ENCODE measurements around the gene TEK.

The TEK gene

DNA sequence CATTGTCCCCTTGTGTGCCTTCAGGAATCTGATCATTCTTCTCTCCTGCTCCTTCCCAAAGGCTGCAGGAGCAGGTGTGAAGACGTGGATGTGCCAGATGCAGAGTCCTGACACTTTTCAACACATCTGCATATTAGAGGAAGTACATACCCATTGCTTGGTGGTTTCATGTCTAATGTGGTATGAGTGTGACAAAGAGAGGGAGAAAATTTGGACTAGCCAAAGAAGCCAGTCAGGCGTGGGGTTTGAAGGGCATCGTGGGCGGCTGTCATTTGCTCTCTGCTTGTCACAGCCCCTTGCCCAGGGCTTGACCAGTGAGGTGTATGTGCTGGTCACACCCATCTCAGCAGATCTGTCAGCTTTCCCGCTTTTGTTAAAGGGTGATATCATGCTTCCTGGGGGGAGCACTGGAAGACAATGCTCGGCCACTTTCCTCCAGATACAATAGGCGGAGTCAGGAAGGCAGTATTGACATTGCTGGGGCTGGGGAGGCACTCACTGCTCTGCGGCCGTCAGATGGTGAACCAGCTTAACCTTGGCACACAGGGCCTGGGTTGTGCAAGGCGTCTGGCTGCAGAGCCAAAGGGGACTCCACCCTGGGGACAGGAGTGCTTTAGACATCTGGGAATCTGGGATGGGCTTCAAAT, 8.6 kb downstream of the TEK start:
- no peak for ATAC-seq
- TF ChIP-seq ZFP3 (CRISPR knock-in tag; IDR thresholded peaks at IDR 0.05) (no peak), ARNTL (CRISPR knock-in tag; IDR thresholded peaks at IDR 0.05; ENCODE audit: borderline replicate concordance, low read depth) (no peak), ZNF70 (CRISPR knock-in tag; IDR thresholded peaks at IDR 0.05) (no peak), ESRRG (CRISPR knock-in tag; IDR thresholded peaks at IDR 0.05) (no peak), ZC3H10 (CRISPR knock-in tag; IDR thresholded peaks at IDR 0.05) (no peak), TOX (CRISPR knock-in tag; IDR thresholded peaks at IDR 0.05; ENCODE audit: borderline replicate concordance) (no peak)

DNA sequence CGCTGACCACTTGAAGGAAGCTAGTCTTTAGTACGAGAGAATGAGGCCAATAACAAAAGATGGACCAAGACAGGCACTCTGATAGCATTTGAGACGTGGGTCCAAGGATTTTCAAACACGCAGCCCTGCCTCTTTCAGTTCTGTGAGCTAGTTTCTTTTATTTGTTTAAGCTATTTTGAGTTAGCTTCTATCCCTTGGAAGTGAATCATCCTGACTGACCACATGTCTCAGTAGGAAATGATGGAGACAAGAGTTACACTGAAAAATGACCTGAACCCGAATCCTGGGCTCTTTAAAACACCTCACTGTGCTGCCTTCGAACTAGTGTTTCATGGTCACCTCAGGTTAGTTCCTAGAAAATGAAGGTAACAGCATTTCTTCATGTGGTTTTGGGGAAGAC, 9.9 kb downstream of the TEK start:
- peak; percentile 74 for ATAC-seq
- no peak for TF ChIP-seq ZNF8 (CRISPR knock-in tag; IDR thresholded peaks at IDR 0.05)
- no peak for TF ChIP-seq TOX (CRISPR knock-in tag; IDR thresholded peaks at IDR 0.05; ENCODE audit: borderline replicate concordance)
- no peak for TF ChIP-seq TCF4 (CRISPR knock-in tag; IDR thresholded peaks at IDR 0.05; ENCODE audit: borderline replicate concordance)
- TF ChIP-seq, protein P1, sequence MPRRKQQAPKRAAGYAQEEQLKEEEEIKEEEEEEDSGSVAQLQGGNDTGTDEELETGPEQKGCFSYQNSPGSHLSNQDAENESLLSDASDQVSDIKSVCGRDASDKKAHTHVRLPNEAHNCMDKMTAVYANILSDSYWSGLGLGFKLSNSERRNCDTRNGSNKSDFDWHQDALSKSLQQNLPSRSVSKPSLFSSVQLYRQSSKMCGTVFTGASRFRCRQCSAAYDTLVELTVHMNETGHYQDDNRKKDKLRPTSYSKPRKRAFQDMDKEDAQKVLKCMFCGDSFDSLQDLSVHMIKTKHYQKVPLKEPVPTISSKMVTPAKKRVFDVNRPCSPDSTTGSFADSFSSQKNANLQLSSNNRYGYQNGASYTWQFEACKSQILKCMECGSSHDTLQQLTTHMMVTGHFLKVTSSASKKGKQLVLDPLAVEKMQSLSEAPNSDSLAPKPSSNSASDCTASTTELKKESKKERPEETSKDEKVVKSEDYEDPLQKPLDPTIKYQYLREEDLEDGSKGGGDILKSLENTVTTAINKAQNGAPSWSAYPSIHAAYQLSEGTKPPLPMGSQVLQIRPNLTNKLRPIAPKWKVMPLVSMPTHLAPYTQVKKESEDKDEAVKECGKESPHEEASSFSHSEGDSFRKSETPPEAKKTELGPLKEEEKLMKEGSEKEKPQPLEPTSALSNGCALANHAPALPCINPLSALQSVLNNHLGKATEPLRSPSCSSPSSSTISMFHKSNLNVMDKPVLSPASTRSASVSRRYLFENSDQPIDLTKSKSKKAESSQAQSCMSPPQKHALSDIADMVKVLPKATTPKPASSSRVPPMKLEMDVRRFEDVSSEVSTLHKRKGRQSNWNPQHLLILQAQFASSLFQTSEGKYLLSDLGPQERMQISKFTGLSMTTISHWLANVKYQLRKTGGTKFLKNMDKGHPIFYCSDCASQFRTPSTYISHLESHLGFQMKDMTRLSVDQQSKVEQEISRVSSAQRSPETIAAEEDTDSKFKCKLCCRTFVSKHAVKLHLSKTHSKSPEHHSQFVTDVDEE (CRISPR knock-in tag; IDR thresholded peaks at IDR 0.05): no peak

DNA sequence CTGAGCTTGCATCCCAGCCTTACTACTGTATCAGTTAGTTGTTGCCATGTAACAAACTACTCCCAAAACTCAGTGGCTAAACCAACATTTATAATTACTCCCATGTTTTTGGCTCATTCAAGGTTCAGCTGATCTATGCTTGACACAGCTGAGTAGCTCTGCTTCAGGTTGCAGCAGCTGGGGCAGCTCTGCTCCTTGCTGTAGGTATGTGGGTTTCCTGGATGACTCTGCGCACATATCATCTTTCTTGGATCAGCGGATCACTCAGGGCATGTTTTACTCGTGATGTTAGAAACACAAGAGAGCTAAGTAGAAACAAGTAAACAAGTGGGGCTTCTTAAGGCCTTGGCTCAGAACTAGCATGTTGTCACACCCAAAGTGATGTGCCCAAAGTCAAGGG, 15.1 kb downstream of the TEK start:
- TF ChIP-seq TCF4 (CRISPR knock-in tag; IDR thresholded peaks at IDR 0.05; ENCODE audit: borderline replicate concordance) (no peak), PPARA (CRISPR knock-in tag; IDR thresholded peaks at IDR 0.05; ENCODE audit: borderline replicate concordance) (no peak), GLIS3 (CRISPR knock-in tag; IDR thresholded peaks at IDR 0.05) (no peak), RARB (CRISPR knock-in tag; IDR thresholded peaks at IDR 0.05) (no peak), POU6F1 (CRISPR knock-in tag; IDR thresholded peaks at IDR 0.05; ENCODE audit: borderline replicate concordance, low read depth) (no peak), BACH2 (CRISPR knock-in tag; IDR thresholded peaks at IDR 0.05; ENCODE audit: borderline replicate concordance) (no peak), SNAI2 (CRISPR knock-in tag; IDR thresholded peaks at IDR 0.05) (no peak), ZC3H10 (CRISPR knock-in tag; IDR thresholded peaks at IDR 0.05) (no peak)
- no peak for ATAC-seq

DNA sequence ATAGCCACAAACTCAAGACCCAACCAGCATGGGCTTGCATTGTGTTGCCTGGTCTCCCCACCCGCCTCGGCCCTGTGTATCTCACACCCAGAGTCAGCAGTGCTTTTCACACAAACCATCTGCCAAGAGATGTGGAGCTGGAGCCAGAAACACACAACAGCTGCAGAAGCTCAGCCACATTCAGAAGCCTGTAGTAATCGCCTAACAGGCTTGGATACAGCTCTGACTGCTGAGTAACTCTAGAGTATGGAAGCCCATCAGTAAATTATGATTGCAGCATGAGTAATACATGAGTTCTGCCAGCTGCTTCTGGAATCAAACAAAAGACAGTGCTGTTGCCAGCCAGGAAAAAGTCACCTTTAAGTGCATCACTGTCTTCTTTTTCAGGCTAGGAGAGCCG, 16.0 kb downstream of the TEK start:
- TF ChIP-seq PATZ1 (CRISPR knock-in tag; IDR thresholded peaks at IDR 0.05; ENCODE audit: borderline replicate concordance): 0 out of 2 replicates have a peak, but pooled peaks have one; percentile 39
- peak; percentile 88 for TF ChIP-seq ISL1 (CRISPR knock-in tag; IDR thresholded peaks at IDR 0.05)
- TF ChIP-seq TOX (CRISPR knock-in tag; IDR thresholded peaks at IDR 0.05; ENCODE audit: borderline replicate concordance): peak; percentile 54; the same call in 1 of the 2 replicates
- peak; percentile 81; the same call in 1 of the 2 replicates for TF ChIP-seq SNAI2 (CRISPR knock-in tag; IDR thresholded peaks at IDR 0.05)
- TF ChIP-seq ZFP3 (CRISPR knock-in tag; IDR thresholded peaks at IDR 0.05): peak; percentile 59; the same call in 1 of the 2 replicates
- no peak for TF ChIP-seq TCF4 (CRISPR knock-in tag; IDR thresholded peaks at IDR 0.05; ENCODE audit: borderline replicate concordance)
- TF ChIP-seq POU6F1 (CRISPR knock-in tag; IDR thresholded peaks at IDR 0.05; ENCODE audit: borderline replicate concordance, low read depth): no peak
- peak; percentile 74; the same call in 1 of the 2 replicates for TF ChIP-seq CSDC2 (CRISPR knock-in tag; IDR thresholded peaks at IDR 0.05)
- peak; percentile 99 for ATAC-seq

All from SK-N-SH treated with all-trans-retinoic acid at 6 μM for 48 hours (cell line).